Measurements from ENCODE around the gene HORMAD2.

The HORMAD2 gene

DNA sequence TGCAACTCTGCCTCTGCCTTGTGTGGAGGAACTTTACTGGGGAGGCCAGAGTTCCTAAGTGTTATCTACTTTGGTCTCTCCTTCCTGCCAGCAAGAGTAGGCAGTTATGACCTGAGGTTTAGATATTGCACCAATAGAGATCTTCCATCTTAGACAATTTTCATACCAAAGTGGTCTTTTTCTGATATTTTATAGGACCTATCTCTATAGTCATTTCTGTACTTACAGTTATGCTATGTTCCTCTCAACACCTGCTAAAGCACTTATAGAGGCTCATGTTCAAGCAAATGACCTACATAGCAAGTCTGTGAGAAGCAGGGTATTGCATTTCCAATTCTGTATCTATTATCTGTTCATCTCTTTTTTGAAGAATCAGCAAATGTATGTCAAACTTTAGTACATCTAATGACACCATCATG is 80.8 kb downstream of the HORMAD2 start:
- no peaks in the 10 kb centered on the region for H3K9me3 ChIP-seq (ENCODE audit: control insufficient read depth, insufficient read depth, low read length)
- H3K27me3 ChIP-seq (ENCODE audit: control insufficient read depth, insufficient read depth, low read length), result no peaks in the 10 kb centered on the region
- no peak overlapping the region for H3K27ac ChIP-seq (ENCODE audit: low read length)
- H3K4me3 ChIP-seq (ENCODE audit: low read length), result no peak overlapping the region
- H3K36me3 ChIP-seq (ENCODE audit: control insufficient read depth, insufficient read depth, low read length), result no peaks in the 10 kb centered on the region
- DNase-seq (ENCODE audit: low read depth, low spot score), result no peak
- H3K4me1 ChIP-seq (ENCODE audit: control insufficient read depth, insufficient read depth, low read length), result no peaks in the 10 kb centered on the region

DNA sequence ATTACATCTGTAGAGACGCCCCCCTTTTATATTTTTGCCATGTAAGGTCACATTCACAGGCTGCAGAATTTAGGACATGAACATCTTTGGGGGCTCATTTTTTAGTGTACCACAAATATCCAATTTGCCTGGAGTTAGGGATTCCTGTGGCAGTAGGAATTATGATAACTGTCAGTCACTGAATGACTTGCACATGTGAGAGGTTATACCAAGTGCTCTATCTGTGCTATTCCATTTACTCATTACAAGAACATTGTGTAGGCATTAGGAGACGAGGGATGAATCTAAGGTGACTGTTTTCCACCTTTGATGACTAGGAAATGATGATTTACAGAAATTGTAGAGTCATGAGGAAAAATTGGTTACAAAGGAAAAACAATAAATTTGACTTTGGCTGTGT is 87.0 kb downstream of the HORMAD2 start:
- Histone ChIP-seq H3K4me3 (ENCODE audit: low read length) (no peak overlapping the region), H3K36me3 (ENCODE audit: control insufficient read depth, insufficient read depth, low read length) (no peaks in the 10 kb centered on the region), H3K27ac (ENCODE audit: low read length) (no peak overlapping the region), H3K9me3 (ENCODE audit: control insufficient read depth, insufficient read depth, low read length) (no peaks in the 10 kb centered on the region), H3K27me3 (ENCODE audit: control insufficient read depth, insufficient read depth, low read length) (no peaks in the 10 kb centered on the region; the same call in 1 of the 2 replicates), H3K4me1 (ENCODE audit: control insufficient read depth, insufficient read depth, low read length) (no peaks in the 10 kb centered on the region)
- WGBS (ENCODE audit: insufficient coverage, insufficient read length), result no CpG with 5 or more reads among the region's 2 CpGs
- no peak for DNase-seq (ENCODE audit: low read depth, low spot score)

DNA sequence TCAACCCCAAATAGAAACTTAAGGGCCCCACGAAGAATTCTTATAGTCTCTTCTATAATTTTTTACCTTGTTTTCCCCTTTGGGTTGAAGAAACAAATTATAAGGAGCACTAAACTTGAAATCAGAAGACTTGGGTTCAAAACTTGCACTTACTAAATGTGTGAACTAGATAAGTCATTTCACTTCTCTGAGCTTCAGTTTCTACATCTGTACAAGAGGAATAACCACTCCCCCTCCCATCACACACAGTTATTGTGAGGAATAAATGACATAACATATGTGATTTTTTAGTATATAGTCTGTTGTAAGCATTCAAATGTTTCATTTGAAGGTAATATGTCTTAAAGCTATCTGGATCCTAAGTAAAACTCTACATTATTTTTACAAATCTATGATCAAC is 87.5 kb downstream of the HORMAD2 start:
- Histone ChIP-seq H3K4me3 (ENCODE audit: low read length) (no peak overlapping the region), H3K27ac (ENCODE audit: low read length) (no peak overlapping the region), H3K9me3 (ENCODE audit: control insufficient read depth, insufficient read depth, low read length) (no peaks in the 10 kb centered on the region), H3K36me3 (ENCODE audit: control insufficient read depth, insufficient read depth, low read length) (no peaks in the 10 kb centered on the region), H3K4me1 (ENCODE audit: control insufficient read depth, insufficient read depth, low read length) (no peaks in the 10 kb centered on the region), H3K27me3 (ENCODE audit: control insufficient read depth, insufficient read depth, low read length) (no peaks in the 10 kb centered on the region; the same call in 1 of the 2 replicates)
- whole genome bisulfite sequencing (ENCODE audit: insufficient coverage, insufficient read length), result no CpG with 5 or more reads among the region's 1 CpG
- DNase-seq (ENCODE audit: low read depth, low spot score), result no peak

DNA sequence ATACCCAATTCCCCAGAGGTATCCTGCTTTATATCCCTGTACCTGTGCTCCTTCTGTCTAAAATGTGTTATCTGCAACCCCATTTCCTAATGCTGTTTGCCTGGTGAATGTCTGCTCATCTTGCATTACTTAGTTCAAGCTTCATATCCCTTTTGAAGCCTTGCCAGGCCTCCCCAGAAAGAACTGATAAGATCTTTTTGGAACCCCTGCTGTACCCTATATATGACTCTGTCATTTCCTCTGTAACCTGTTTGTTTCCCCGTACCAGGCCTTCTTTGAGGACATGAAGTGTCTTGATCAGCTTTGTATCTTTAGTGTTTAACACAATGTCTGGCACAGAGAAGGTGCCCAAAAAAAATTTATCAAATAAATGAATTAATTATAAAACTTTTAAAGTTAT is 88.7 kb downstream of the HORMAD2 start:
- Histone ChIP-seq H3K36me3 (ENCODE audit: control insufficient read depth, insufficient read depth, low read length) (no peaks in the 10 kb centered on the region), H3K9me3 (ENCODE audit: control insufficient read depth, insufficient read depth, low read length) (no peaks in the 10 kb centered on the region), H3K4me1 (ENCODE audit: control insufficient read depth, insufficient read depth, low read length) (no peaks in the 10 kb centered on the region), H3K27ac (ENCODE audit: low read length) (no peak overlapping the region), H3K4me3 (ENCODE audit: low read length) (no peak overlapping the region), H3K27me3 (ENCODE audit: control insufficient read depth, insufficient read depth, low read length) (no peaks in the 10 kb centered on the region; the same call in 1 of the 2 replicates)
- DNase-seq (ENCODE audit: low read depth, low spot score), result no peak
- WGBS (ENCODE audit: insufficient coverage, insufficient read length), result no CpG with 5 or more reads among the region's 1 CpG

DNA sequence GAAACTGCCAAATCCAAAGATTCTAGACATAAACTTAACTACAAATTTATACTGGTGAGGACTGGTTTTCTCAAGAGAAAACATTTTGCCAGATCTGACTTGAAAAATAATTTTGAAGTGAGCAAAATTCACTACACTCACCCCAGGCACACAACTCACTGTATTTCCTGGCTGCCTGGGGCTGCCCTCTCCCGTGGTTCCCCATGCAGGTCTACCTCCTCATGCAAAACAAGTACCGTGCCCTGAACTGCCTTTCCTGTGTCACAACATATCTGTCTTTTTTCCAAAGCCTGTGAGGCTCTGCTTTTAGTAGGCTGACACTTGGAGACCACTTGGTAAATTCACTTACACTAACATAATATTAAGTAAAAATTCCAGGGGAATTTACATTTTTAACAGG is 89.9 kb downstream of the HORMAD2 start:
- Histone ChIP-seq H3K27me3 (ENCODE audit: control insufficient read depth, insufficient read depth, low read length) (no peaks in the 10 kb centered on the region; the same call in 1 of the 2 replicates), H3K27ac (ENCODE audit: low read length) (no peak overlapping the region), H3K4me1 (ENCODE audit: control insufficient read depth, insufficient read depth, low read length) (no peaks in the 10 kb centered on the region), H3K36me3 (ENCODE audit: control insufficient read depth, insufficient read depth, low read length) (no peaks in the 10 kb centered on the region), H3K4me3 (ENCODE audit: low read length) (no peak overlapping the region), H3K9me3 (ENCODE audit: control insufficient read depth, insufficient read depth, low read length) (no peaks in the 10 kb centered on the region)
- no CpG with 5 or more reads among the region's 2 CpGs for WGBS (ENCODE audit: insufficient coverage, insufficient read length)
- no peak for DNase-seq (ENCODE audit: low read depth, low spot score)

DNA sequence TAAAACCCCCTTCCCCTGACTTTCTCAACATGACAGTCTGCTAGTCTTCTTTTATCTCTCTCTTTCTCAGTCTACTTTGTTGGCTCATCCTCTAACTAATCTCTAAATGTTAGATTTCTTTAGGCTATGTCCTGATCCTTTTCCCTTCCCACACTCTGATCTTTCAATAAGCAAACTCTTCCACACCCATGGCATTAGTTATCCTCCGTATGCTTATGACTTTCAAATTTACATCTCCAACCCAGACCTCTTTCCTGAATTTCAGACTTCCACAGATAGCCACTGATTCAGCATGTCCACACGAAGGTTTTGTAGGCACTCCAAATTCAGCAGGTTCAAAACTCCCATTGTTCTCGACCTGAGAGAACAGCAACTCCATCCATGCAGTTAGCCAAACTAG is 90.7 kb downstream of the HORMAD2 start:
- Histone ChIP-seq H3K36me3 (ENCODE audit: control insufficient read depth, insufficient read depth, low read length) (no peaks in the 10 kb centered on the region), H3K9me3 (ENCODE audit: control insufficient read depth, insufficient read depth, low read length) (no peaks in the 10 kb centered on the region), H3K4me3 (ENCODE audit: low read length) (no peak overlapping the region), H3K27me3 (ENCODE audit: control insufficient read depth, insufficient read depth, low read length) (no peaks in the 10 kb centered on the region; the same call in 1 of the 2 replicates), H3K27ac (ENCODE audit: low read length) (no peak overlapping the region), H3K4me1 (ENCODE audit: control insufficient read depth, insufficient read depth, low read length) (no peaks in the 10 kb centered on the region)
- DNase-seq (ENCODE audit: low read depth, low spot score), result no peak
- no CpG with 5 or more reads among the region's 3 CpGs for WGBS (ENCODE audit: insufficient coverage, insufficient read length)

DNA sequence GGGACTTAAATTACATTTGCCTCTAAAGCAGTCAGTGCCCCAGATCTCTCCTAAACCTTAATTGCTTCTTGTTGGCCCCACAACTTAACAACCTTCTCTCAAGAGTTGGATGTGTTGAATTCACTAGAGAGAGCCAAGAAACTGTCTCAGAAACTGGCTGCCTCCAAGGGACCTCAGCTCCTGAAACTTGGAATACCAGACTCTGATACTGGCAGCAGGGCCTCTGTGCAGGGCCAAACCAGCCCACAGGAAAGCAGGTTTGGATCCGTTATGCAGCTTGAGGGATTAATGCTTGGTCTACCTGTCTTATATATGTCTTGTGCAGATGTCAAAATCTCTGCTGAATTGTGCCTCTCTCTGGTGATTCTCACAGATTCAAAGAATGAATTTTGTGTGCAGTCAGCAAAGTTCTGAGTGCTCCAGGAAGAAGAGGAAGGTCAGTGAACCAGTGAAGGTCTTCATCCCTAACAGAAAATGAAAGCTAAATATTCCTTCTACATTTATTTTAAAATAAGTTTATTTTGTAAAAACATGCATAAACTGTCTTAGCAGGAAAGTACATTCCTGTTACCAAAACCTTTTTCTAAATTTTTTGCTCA is 95.5 kb downstream of the HORMAD2 start:
- Histone ChIP-seq H3K4me3 (ENCODE audit: low read length) (no peak overlapping the region), H3K9me3 (ENCODE audit: control insufficient read depth, insufficient read depth, low read length) (no peaks in the 10 kb centered on the region), H3K27ac (ENCODE audit: low read length) (no peak overlapping the region), H3K4me1 (ENCODE audit: control insufficient read depth, insufficient read depth, low read length) (no peaks in the 10 kb centered on the region), H3K36me3 (ENCODE audit: control insufficient read depth, insufficient read depth, low read length) (no peaks in the 10 kb centered on the region), H3K27me3 (ENCODE audit: control insufficient read depth, insufficient read depth, low read length) (no peaks in the 10 kb centered on the region)
- no peak for DNase-seq (ENCODE audit: low read depth, low spot score)
- no CpG with 5 or more reads among the region's 1 CpG for WGBS (ENCODE audit: insufficient coverage, insufficient read length)

DNA sequence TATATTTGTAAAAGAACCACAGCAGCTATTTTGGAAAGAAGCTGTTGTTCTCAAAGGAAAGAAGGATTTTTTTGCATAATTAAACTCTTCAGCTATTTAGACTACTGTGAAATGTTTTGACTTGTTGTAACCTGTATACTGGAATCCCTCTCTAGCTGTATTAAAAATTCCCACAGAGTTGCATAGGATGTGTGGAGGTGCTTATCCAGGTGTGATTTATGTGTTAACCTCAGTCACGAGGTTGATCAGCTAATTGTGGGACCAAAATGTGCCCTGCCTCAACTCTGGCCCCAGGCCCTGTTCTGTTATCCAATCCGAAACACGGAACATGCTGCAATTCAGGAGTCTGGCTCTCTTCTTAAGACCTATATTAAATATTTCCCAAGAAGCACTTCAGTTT is 96.2 kb downstream of the HORMAD2 start:
- DNase-seq (ENCODE audit: low read depth, low spot score), result no peak
- no CpG with 5 or more reads among the region's 3 CpGs for WGBS (ENCODE audit: insufficient coverage, insufficient read length)
- Histone ChIP-seq H3K9me3 (ENCODE audit: control insufficient read depth, insufficient read depth, low read length) (no peaks in the 10 kb centered on the region), H3K27me3 (ENCODE audit: control insufficient read depth, insufficient read depth, low read length) (no peaks in the 10 kb centered on the region), H3K36me3 (ENCODE audit: control insufficient read depth, insufficient read depth, low read length) (no peaks in the 10 kb centered on the region), H3K27ac (ENCODE audit: low read length) (no peak overlapping the region), H3K4me1 (ENCODE audit: control insufficient read depth, insufficient read depth, low read length) (no peaks in the 10 kb centered on the region), H3K4me3 (ENCODE audit: low read length) (no peak overlapping the region)

DNA sequence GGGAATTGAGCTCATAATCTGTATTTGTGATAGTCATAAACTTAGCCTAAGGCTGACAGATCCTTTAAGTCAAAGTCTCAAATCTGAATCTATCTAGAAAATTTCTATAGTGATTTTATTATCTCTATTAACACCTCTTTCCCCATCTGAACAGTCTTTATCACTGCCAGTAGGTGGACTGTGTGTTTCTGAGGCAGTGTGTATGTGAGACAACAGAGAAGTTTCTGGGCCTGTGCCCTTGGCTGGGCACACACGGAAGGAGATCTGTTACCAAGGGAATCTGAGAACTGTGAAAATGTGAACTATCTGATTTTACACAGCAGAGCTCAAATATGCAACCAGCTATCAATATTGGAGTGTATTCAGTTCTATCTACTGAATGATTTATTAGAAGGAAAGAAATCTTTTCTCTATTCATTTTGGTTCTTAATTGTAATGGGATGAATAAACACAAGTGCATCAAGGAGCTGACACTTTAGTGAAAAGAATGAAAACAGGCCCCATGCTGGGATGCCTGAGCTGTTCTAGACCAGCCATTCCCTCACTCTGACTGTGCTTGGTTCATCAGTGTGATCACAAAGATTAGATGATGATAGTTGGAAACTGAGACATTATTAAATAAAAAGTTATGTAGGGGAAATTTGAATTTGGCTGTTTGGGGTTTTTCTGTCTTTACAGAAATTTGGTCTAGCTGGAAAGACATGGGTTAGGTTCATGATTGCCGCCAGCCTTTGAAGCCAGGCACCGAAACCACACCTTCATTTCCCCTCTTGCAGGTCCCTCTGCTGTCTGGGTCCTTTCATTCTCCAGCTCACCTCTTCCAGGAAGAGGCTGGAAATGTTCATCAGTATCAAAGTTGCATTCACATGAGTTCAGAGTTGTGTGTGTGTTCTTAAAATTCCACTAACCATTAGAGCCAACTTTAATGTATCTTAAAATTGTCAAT is 98.2 kb downstream of the HORMAD2 start:
- Histone ChIP-seq H3K4me1 (ENCODE audit: control insufficient read depth, insufficient read depth, low read length) (no peaks in the 10 kb centered on the region), H3K27me3 (ENCODE audit: control insufficient read depth, insufficient read depth, low read length) (no peaks in the 10 kb centered on the region), H3K36me3 (ENCODE audit: control insufficient read depth, insufficient read depth, low read length) (no peaks in the 10 kb centered on the region), H3K27ac (ENCODE audit: low read length) (no peak overlapping the region), H3K4me3 (ENCODE audit: low read length) (no peak overlapping the region), H3K9me3 (ENCODE audit: control insufficient read depth, insufficient read depth, low read length) (no peaks in the 10 kb centered on the region)
- no CpG with 5 or more reads among the region's 3 CpGs for WGBS (ENCODE audit: insufficient coverage, insufficient read length)
- DNase-seq (ENCODE audit: low read depth, low spot score), result no peak

DNA sequence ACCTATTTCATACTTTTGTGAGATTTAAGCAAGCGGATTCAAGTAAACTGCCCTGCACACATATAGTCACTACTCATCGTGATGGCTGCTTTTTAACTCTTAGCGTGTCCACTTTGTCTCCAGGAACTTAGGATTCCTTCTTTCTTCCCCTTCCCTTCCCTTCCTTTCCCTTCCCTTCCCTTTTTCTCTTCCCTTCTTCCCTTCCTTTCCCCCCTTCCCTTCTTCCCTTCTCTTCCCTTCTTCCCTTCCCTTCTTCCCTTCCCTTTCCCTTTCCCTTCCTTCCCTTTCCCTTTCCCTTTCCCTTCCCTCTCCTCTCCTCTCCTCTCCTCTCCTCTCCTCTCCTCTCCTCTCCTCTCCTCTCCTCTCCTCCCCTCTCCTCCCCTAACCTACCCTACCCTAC is 100.4 kb downstream of the HORMAD2 start:
- H3K27me3 ChIP-seq (ENCODE audit: control insufficient read depth, insufficient read depth, low read length), result no peaks in the 10 kb centered on the region

More for the DNA sequence above, 100.4 kb downstream of the HORMAD2 start:
- Histone ChIP-seq H3K4me1 (ENCODE audit: control insufficient read depth, insufficient read depth, low read length) (no peaks in the 10 kb centered on the region), H3K36me3 (ENCODE audit: control insufficient read depth, insufficient read depth, low read length) (no peaks in the 10 kb centered on the region), H3K4me3 (ENCODE audit: low read length) (no peak overlapping the region), H3K9me3 (ENCODE audit: control insufficient read depth, insufficient read depth, low read length) (no peaks in the 10 kb centered on the region), H3K27ac (ENCODE audit: low read length) (no peak overlapping the region)
- no CpG with 5 or more reads among the region's 3 CpGs for WGBS (ENCODE audit: insufficient coverage, insufficient read length)
- no peak for DNase-seq (ENCODE audit: low read depth, low spot score)

Data from iPS DF 6.9 (cell line).